SH-SY5Y (cell line): ENCODE results near the gene SMOC1.

ENCODE experiments used
- GATA2 ChIP-seq: IDR thresholded peaks from 2 replicates; pipeline ENCODE4 v1.6.1; 2011; ENCODE audit warnings: mild to moderate bottlenecking, low read depth, low read length
- GATA3 ChIP-seq: IDR thresholded peaks from 2 replicates; pipeline ENCODE4 v1.6.1; 2011; ENCODE audit warnings: low read depth, mild to moderate bottlenecking, low read length, moderate library complexity

Gene SMOC1

DNA sequence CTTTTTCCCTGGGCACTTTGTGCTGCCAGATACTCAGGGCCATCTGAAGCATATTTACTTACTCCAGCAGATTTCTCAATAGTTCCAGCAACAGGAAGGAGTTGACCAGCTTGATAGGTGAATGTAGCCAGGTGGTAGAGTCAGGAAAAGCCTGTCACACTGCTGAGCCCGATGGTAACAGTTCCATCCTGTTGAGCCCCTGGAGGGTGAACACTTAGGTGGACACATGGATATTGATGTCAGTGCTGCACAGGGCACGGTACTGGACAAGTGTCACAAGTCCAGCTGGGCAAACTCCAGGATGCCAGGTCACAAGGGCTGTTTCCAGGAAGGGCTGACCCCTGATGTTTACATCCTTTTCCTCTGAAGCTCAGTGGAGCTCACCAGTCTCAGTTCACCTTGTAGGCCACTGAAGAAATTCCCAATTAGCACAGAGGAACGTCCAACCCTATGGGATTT is 2.3 kb upstream of the SMOC1 start:
- TF ChIP-seq GATA2 (no peak), GATA3 (no peak)

DNA sequence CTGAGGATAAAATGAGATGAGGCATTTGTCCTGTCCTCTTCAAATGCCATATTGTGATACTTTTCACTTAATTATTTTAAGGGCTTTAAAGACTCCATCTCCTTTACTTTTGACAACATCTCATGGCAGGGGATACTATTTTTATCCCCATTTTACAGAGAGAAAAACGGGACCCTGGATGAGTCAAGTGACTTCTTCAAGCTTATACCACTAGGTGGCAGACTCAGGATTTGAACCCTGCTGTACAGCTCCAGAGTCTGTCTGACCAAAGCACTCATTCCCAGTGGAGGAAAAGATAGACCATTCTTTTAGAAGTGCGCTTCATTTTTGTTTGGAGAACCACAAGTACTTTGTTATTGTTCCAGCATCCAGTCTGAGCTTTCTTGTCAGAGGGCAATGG is 1.7 kb upstream of the SMOC1 start:
- no peak for TF ChIP-seq GATA3
- no peak for TF ChIP-seq GATA2

DNA sequence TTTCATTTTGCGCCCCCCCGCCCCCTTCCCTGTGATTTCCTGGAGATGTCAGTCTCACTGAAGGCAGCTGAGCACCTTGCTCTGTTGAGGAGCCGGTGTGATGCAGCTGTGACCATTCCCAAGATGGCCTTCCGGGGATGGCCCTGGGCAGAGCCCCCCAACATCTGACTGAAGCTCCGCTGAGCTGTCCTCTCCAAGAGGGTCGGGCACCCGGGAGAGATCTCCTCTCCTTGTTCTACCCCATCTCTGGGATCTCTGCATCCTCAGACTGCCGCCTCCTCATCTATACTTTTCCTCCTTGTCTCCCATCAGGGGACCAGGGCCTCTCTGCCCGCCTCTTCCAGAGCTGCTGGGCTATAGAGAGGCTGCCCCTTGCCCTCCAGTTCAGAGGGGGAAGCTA is 965 bp upstream of the SMOC1 start:
- TF ChIP-seq GATA3, result no peak
- no peak for TF ChIP-seq GATA2

DNA sequence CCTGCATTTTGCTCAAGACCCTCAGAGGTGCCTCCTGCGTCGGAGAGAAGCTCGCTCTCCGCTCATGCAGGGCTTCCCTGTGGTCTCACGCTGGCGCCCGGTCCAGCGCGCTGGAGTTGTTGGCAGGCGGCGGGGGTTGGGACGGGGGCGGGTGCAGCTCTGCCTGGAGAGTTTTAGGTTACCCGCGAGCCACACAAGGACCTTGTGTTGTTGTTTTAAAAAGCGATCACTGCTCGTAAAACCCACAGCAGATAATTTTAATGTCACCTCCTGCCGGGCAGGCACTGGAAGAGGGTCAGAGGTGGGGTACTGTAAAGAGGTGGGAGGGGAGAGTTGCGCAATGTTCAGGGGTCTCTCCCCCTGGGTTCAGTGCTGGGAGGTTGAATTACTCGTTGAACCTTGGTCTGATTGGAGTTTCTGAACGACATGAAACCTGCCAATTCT is 850 bp downstream of the SMOC1 start:
- no peak for TF ChIP-seq GATA3
- no peak for TF ChIP-seq GATA2

DNA sequence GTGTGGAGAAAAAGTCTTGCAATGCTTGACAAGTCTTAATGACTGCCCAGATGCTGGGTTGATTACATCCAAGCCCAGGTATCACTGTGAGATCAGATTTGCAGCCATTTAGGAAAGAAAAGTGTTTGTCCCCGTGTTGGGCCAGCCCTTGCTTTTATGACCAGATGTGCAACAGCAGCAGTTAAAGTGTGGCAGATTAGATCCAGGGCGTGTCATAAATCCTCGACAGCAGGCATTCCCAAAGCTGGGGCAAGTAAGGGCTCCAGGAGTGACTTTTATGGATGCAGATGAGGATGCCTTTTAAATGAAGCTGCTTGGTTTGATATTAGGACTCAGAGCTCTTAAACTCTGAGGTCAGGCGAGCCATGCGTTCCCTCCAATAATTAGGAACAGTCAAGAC is 1.7 kb downstream of the SMOC1 start:
- TF ChIP-seq GATA3, result no peak
- peak; percentile 28; the same call in 1 of the 2 replicates for TF ChIP-seq GATA2

DNA sequence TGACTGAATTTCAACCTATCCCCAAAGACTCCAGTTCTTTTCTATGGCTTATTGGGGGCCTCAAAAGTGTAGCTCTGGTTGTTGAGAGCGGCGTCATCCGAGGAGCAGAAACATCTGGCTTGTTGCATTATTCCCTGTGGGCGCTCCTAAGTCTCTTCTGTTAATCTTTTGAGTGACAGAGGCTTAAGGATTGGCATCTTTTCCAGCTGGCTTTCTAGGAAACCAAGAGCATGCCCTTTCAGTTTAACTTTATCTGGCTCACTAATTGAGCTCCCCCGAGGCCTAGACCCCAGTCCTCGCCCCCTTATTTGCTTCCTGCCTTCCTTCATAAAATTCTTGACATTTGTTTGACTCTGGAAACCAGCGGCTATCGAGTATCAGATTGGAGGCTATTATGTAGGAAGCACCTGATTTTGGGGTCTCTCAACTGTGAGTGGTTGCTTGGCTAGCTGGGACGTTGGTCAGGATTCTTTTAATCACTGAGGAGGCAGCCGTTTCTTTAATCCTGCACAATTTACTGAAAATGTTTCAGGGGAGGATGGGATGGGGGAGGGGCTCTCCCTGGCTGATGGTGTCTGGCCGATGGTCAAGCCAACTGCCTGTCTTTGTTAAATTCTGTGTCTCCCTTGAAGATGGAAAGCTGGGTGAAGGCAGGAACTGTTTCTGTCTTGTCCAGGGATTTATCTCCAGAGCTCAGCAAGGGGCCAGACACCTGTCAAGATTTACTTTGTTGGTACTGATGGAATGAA is 3.1 kb downstream of the SMOC1 start:
- TF ChIP-seq GATA2 (no peak), GATA3 (no peak)

DNA sequence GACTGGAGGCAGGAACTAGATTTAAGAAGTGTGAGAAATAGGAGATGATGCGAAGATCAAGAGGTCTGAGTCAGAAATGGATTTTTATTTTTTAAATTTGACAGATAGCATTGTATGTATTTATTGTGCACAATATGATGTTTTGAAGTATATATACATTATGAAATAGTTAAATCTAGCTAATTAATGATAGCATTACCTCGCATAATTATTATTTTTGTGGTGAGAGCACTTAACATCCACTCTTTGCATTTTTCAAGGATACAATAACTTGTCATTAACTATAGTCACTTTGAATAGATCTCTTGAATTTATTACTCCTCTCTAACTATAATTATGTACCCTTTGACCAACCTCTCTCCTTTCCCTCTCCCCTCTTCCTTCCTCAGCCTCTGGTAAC is 3.7 kb downstream of the SMOC1 start:
- TF ChIP-seq GATA2 (no peak), GATA3 (no peak)

DNA sequence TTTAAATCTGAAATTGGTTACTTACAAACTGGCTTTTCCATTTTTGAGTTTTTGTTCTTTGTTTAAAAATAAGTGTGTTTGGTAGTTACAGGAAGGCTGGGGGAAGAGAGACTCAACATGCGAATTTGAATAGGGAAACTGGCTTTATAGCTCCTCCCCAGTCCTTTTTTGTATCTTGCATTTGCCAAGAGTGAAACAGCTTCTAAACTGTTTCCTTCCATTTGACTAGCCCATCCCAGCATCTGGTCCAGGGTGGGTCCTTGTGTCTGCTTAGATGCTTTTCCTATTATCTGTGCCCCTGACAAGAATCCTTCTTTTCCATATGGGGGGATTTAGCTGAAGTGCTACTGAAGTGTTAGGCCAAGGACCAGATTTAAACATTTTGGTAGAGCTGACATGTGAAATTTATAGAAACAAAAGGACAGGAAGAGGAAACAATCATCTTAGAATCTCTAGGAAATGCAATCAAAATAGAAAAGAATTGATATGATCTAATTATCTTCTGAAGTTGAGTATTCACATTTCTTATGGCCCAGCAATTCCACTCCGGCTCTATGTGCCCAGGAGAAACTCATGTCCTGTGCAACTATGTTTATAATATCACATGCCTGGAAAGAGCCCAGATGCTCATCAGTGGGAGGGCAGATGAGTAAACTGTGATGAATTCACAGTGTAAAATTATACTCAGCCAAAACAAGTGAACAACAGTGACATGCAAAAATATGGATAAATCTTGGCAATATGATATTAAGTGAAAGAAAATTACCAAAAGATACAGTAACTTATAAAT is 7.4 kb downstream of the SMOC1 start:
- TF ChIP-seq GATA3 (no peak), GATA2 (no peak)

DNA sequence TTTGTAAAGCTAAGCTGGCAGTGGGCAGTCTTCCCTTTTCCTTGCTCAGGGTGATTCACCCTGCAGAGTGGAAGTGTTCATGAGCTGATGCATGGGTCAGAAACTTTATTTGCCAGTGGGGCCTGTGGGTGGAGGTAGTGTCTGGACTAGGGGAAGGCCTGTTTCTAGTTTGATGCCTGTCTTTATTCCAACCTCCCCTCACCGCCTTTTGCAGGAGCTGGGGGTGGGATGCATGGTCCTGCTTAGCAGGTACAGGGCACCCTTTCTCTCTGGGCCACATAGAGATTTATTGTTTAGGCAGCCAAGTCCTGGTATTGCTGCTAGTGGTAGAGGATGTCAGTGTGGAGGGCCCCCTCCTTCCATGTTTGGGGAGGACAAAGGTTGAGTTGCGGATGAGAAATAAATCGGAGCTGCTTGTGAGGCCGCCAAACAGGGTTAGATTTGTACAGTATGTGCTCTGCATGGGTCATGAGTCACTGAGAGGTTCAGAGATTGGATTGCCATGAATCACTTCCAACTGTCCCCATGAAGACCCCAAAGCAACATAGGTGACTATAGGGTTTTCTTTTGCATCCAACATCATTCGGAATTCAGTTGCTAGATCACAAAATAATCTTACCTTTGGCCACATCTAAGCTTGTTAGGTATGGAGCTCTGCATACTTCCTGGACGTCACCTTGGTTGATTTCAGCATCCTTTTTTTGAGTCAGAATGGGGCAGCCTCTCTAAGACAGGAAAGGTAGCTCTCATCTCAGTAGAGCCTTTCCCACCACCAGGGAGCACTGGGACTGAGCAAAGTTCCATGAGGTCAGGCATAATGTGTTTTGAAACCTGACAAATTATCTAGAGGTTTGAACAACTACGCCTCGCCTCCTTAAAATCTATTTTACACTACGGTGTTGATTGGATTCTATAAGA is 8.8 kb downstream of the SMOC1 start:
- TF ChIP-seq GATA2 (no peak), GATA3 (no peak)

DNA sequence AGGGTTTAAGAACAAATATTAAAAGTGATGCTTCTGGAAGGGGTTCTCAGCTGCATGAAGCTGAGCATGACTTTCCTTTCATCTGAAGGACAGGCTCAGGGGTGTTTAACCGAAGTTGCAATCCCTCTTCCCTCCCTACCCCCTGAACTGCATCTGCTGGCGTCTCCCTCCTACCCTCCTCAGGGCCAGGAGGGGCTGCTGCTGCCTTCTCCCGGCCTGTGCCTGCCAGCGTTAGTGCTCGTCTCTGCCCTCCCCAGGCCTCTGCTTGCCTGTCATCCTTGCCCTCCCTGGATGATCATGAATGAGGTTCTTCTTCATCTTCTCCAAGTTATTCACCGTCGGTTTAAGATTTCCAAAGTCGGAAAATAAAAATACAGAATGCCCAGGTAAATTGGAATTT is 12.2 kb downstream of the SMOC1 start:
- no peak for TF ChIP-seq GATA3
- TF ChIP-seq GATA2, result no peak

DNA sequence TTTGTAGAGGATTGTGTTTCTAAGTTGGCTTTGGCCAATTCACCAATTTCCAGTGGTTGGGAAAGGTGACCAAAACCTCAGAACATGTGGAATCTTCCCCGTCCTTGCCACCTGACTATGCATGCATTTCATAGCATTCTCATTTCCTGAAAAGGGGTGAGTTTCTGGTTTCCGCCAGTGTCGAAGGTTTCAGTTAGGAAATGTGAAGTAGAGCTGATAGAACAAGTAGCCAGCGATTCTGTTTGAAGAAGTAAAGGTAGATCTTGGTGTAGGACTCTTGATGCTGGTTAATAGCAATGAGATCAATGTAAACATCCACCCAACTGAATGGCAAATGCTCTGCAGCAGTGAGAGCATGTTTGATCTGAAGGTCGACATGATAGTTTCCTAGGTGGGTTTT is 15.9 kb downstream of the SMOC1 start:
- TF ChIP-seq GATA3, result no peak

DNA sequence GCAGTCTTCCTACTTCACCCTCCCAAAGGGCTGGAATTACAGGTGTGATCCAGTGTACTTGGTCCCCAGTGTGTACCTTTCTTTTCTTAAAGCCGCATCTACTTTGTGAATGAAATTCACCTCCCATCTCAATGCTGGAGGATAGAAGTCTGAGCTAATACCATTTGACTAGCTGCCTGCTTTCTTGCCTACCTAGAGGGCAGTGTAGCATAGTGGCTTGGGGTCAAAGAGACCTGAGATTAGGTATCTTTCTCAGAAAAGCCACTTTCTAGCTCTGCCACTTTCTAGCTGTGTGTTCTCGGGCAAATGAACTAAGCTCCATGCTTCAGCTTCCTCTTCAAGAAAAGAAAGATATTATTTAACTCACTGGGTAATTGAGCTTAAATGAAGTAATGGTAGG is 16.9 kb downstream of the SMOC1 start:
- TF ChIP-seq GATA2 (no peak), GATA3 (no peak)

DNA sequence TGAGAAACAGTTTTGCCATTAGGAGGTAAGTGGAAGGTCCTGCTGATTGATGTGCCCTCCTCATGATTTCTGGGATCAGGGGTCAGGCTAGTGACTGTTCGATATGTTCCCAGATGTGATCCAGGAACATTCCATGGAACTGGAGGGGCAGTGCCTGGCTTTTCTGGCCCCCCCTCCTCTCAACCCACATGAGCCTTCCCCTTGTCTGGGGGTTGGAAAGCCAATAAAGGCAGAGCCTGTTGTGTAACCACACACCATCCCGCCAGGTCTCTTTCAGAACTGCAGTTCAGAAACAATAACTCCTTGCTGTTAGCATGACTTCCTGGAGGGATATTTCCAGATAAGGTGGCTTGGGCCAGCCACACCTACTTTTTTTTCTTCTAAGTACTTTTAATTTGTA is 17.8 kb downstream of the SMOC1 start:
- TF ChIP-seq GATA3 (no peak), GATA2 (no peak)

DNA sequence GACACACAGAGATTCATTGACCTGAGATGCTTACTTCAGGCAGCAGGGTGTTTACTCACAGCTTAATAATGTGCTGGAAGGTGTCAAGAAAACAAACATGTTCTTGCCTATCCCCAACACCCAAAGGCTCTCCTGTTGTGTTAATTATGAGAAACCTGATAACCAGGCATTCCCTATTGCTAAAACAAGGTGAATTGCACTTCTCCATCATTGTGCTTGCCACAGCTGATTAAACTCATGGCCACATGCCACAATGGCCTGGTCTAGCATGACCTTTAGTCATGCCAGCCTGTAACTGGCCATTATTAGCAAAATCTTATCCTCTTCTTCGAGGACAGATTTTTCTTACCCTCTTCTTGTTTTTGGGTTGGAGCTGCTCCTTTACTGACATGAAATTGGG is 21.4 kb downstream of the SMOC1 start:
- TF ChIP-seq GATA2 (no peak), GATA3 (no peak)
